Sigmoid colon (tissue), 7 donors: ENCODE data around the gene PRG3. TPM values are rescaled to one million over a fixed set of nuclear protein-coding genes. Genes with fewer than 3 reads are reported as not detected.

ENCODE experiments used
- DNase-seq: peaks from one replicate; pipeline ENCODE4 v3.0.0-alpha.2; 2019
- H3K27ac ChIP-seq, 4 donors: fragments of 200-600 bp; sonication (generic); one replicate each; pipeline ENCODE4 v1.5.1; 2016 to 2019; ENCODE audit warnings: mild to moderate bottlenecking in 1 of 4
- H3K27me3 ChIP-seq, 3 donors: fragments of 200-600 bp; sonication (generic); one replicate each; pipeline ENCODE4 v1.5.1; 2019; ENCODE audit warnings: mild to moderate bottlenecking in 1 of 3
- H3K36me3 ChIP-seq, 4 donors: fragments of 200-600 bp; sonication (generic); one replicate each; pipeline ENCODE4 v1.5.1; 2016 to 2019
- H3K4me1 ChIP-seq, 4 donors: fragments of 200-600 bp; sonication (generic); one replicate each; pipeline ENCODE4 v1.5.1; 2017 to 2019
- H3K4me3 ChIP-seq, 4 donors: fragments of 200-600 bp; sonication (generic); one replicate each; pipeline ENCODE4 v1.5.1; 2017 to 2019; ENCODE audit warnings: mild to moderate bottlenecking in 2 of 4, moderate library complexity in 1 of 4
- H3K9me3 ChIP-seq, 4 donors: fragments of 200-600 bp in 3 of 4; sonication (generic) in 3 of 4; one replicate each; pipeline versions ENCODE4 v1.5.1 to v1.6.1; 2013 to 2019
- EP300 ChIP-seq, 4 donors: sonication (generic); formaldehyde crosslinking; IDR thresholded peaks; one replicate each; pipeline ENCODE4 v1.6.1; 2017; ENCODE audit warnings: antibody characterized with exemption in 4 of 4
- POLR2A ChIP-seq, 2 donors: fragments of 450-650 bp; IDR thresholded peaks; one replicate each; pipeline ENCODE4 v1.6.1; 2016; ENCODE audit warnings: antibody characterized with exemption in 2 of 2, mild to moderate bottlenecking in 2 of 2, moderate library complexity in 2 of 2
- POLR2AphosphoS5 ChIP-seq, 4 donors: sonication (generic); formaldehyde crosslinking; IDR thresholded peaks; one replicate each; pipeline ENCODE4 v1.6.1; 2017; ENCODE audit warnings: antibody characterized with exemption in 4 of 4
- WGBS, 2 donors: extraction: QIAGEN DNeasy Blood & Tissue Kit; methylation state at CpG; one replicate each; pipeline ENCODE4 v1.1.7; 2013; 5-methylcytosine and 5-hydroxymethylcytosine counted together
- intact Hi-C: fragments of 100-400 bp; cut with DNase I; formaldehyde crosslinking; loops from one replicate; pipeline ENCODE4 v1.15.1; 2023
- polyA plus RNA-seq, 3 donors: library from polyadenylated mRNA; stranded (reverse); fragments of 200-250 nt; gene quantifications; one replicate each; pipeline ENCODE4 v1.2.3, GENCODE V29; 2013
- total RNA-seq, 4 donors: library from RNA; depleted of rRNA; stranded (reverse); fragments of >200 nt; gene quantifications; one replicate each; pipeline ENCODE4 v1.1.0, GENCODE V29; 2016
- TF ChIP-seq, protein P1 (sequence below), 4 experiments: fragments of 450-650 bp in 3 of 4; fragments of 200-600 bp in 1 of 4; IDR thresholded peaks; one replicate each; pipeline ENCODE4 v1.5.1; 2016 to 2019; ENCODE audit warnings: antibody characterized with exemption in 4 of 4, mild to moderate bottlenecking in 3 of 4, moderate library complexity in 2 of 4
- donor health status: healthy with polysubstance abuse.
- donor health status: Bipolar disorder and iron deficiency.
- donor health status: healthy.

Gene PRG3
- total and polyA plus RNA-seq, 7 donors = not detected

DNA sequence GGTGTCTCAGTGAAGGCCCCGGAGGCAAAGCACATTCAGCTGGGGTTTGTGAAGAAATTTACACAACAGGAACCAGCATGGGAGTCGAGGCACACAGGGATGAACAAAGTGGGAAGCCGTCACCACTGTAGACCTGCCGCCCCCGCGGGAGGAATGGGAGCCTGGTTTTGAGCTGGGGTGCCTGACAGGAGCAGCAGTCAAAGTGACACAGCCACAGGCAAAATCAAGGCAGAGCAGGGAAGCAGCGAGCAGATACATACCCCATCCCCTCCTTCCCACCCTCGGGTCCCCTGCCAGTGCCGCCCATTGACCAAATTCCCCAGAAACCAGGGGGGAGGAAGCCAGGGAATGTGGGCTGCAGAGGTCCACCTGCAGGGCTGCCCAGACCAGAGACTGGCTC lies 22.0 kb downstream of the PRG3 start:
- H3K9me3 ChIP-seq = no peaks in the 10 kb centered on the region
- peaks cover 0 to 4% (median 0%) of the 10 kb centered on the region in 4 donors for H3K4me1 ChIP-seq
- 78 to 86% methylated on average over 9 of the region's 9 CpGs for WGBS, 2 donors
- H3K4me3 ChIP-seq = no peak overlapping the region
- no peak overlapping the region for H3K27ac ChIP-seq
- intact Hi-C loops = loop anchor here (10.0 kb wide), 1 partner anchor 514 kb away; no protein-coding TSS in a partner anchor
- H3K27me3 ChIP-seq = no peaks in the 10 kb centered on the region
- H3K36me3 ChIP-seq = no peaks in the 10 kb centered on the region
- DNase-seq = no peak
- TF ChIP-seq, protein P1, sequence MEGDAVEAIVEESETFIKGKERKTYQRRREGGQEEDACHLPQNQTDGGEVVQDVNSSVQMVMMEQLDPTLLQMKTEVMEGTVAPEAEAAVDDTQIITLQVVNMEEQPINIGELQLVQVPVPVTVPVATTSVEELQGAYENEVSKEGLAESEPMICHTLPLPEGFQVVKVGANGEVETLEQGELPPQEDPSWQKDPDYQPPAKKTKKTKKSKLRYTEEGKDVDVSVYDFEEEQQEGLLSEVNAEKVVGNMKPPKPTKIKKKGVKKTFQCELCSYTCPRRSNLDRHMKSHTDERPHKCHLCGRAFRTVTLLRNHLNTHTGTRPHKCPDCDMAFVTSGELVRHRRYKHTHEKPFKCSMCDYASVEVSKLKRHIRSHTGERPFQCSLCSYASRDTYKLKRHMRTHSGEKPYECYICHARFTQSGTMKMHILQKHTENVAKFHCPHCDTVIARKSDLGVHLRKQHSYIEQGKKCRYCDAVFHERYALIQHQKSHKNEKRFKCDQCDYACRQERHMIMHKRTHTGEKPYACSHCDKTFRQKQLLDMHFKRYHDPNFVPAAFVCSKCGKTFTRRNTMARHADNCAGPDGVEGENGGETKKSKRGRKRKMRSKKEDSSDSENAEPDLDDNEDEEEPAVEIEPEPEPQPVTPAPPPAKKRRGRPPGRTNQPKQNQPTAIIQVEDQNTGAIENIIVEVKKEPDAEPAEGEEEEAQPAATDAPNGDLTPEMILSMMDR (IDR thresholded peaks at IDR 0.05) = no peak
- TF ChIP-seq POLR2A (IDR thresholded peaks at IDR 0.05) (no peak), EP300 (IDR thresholded peaks at IDR 0.05) (no peak), POLR2AphosphoS5 (IDR thresholded peaks at IDR 0.05) (no peak)

DNA sequence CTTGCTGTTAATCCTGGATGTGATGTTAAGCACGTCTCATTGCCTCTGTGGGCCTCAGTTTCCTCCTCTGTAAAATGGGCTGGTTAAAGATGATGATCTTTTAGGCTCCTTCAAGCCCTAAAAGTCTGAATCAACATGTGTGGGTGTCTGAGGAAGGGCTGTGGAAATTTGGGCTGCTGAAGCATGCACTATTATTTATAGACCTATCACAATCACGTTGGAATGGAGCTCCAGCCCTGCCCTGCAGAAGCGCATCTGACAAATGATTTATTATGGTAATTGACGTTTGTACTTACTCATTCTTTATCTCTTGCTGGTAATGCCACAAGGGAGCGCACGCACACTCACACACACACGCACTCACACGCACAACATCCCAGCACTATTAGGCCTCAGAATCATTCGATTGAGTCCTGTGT lies 22.4 kb downstream of the PRG3 start:
- DNase-seq = no peak
- TF ChIP-seq, protein P1 (IDR thresholded peaks at IDR 0.05) = no peak
- TF ChIP-seq POLR2A (IDR thresholded peaks at IDR 0.05) (no peak), EP300 (IDR thresholded peaks at IDR 0.05) (no peak), POLR2AphosphoS5 (IDR thresholded peaks at IDR 0.05) (no peak)
- WGBS, 2 donors = 30 to 63% methylated on average over 9 of the region's 9 CpGs

DNA sequence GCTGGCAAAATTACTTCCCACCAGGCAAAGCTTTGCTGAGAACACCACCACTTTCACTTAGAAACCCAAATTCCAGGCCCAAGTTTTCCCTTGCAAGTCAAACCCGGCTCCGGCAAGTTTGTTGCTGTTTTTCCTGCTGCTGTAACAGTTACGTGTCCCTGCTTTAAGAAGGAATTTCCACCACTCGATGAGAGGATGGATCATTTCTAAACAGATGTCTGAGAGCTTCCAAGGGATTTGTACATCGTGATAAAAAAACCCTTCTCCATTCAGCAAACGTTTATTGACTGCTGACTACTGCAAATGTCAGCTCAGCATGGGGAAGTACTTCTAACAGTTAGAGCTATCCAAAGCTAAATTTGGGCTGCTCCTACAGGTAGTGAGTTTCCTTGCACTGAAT lies 23.1 kb downstream of the PRG3 start:
- TF ChIP-seq, protein P1 (IDR thresholded peaks at IDR 0.05) = no peak
- no peak for TF ChIP-seq EP300 (IDR thresholded peaks at IDR 0.05)
- TF ChIP-seq POLR2AphosphoS5 (IDR thresholded peaks at IDR 0.05) = no peak
- no peak for TF ChIP-seq POLR2A (IDR thresholded peaks at IDR 0.05)
- Histone ChIP-seq H3K36me3 (no peaks in the 10 kb centered on the region), H3K27me3 (no peaks in the 10 kb centered on the region), H3K4me3 (no peak overlapping the region), H3K27ac (peak overlapping the region in 1 of 4 donors; percentile 8), H3K9me3 (no peaks in the 10 kb centered on the region), H3K4me1 (peaks cover 0 to 4% (median 0%) of the 10 kb centered on the region in 4 donors)
- WGBS, 2 donors = 52 to 60% methylated on average over 6 of the region's 6 CpGs
- intact Hi-C loops = loop anchor here (10.0 kb wide), 1 partner anchor 513 kb away; no protein-coding TSS in a partner anchor
- no peak for DNase-seq

More for the DNA sequence above, 22.4 kb downstream of the PRG3 start:
- Histone ChIP-seq H3K27me3 (no peaks in the 10 kb centered on the region), H3K36me3 (no peaks in the 10 kb centered on the region), H3K4me3 (no peak overlapping the region), H3K9me3 (no peaks in the 10 kb centered on the region), H3K27ac (no peak overlapping the region), H3K4me1 (peaks cover 0 to 4% (median 0%) of the 10 kb centered on the region in 4 donors)
- intact Hi-C loops = loop anchor here (10.0 kb wide), 1 partner anchor 514 kb away; no protein-coding TSS in a partner anchor

DNA sequence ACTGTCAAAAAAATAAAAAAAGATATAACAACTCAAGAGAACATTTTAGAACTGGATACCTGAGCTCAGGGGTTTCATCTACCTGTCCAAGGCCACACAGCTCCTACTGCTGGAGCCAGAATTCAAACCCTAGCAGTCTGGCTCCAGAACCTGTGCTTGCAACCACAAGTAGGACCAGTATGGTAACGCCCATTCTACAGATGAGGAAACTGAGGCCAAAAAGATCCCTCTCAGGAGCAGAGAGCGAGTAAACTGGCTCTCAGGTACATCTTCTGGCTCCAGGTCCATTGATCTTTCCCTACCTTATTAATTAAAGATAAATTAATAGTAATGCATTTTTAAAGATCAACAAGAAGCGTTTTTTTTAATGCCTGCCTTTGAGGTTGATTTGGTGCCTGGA lies 23.6 kb downstream of the PRG3 start:
- Histone ChIP-seq H3K4me3 (no peak overlapping the region), H3K4me1 (peaks cover 0 to 4% (median 0%) of the 10 kb centered on the region in 4 donors), H3K9me3 (no peaks in the 10 kb centered on the region), H3K27me3 (no peaks in the 10 kb centered on the region), H3K36me3 (no peaks in the 10 kb centered on the region), H3K27ac (peak overlapping the region in 1 of 4 donors; percentile 8)
- intact Hi-C loops = loop anchor here (10.0 kb wide), 1 partner anchor 513 kb away; no protein-coding TSS in a partner anchor
- WGBS, 2 donors = 86 to 88% methylated on average over 3 of the region's 3 CpGs
- TF ChIP-seq EP300 (IDR thresholded peaks at IDR 0.05) (no peak), POLR2A (IDR thresholded peaks at IDR 0.05) (no peak), POLR2AphosphoS5 (IDR thresholded peaks at IDR 0.05) (no peak)
- TF ChIP-seq, protein P1 (IDR thresholded peaks at IDR 0.05) = no peak
- DNase-seq = no peak

DNA sequence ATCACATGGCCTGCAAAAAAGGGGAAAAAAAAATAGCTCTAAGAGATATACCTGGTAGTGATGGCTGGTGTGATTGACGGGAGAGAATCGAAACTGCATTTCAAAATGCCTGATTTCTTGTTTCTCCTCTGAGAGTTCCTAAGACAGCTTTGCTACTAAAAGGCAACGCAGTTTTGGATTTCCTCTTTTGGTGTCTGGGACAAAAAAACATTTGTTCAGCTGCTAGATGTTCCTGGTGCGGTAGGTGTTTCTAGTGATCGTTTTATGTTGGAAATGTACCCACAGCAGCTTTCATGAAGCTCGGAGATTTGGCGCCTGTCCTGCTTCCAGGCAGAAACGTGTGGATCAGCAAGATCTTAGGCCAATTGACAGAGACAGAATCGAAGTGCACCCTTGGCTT lies 24.7 kb downstream of the PRG3 start:
- Histone ChIP-seq H3K9me3 (no peaks in the 10 kb centered on the region), H3K27ac (no peak overlapping the region), H3K4me3 (no peak overlapping the region), H3K27me3 (no peaks in the 10 kb centered on the region), H3K36me3 (no peaks in the 10 kb centered on the region), H3K4me1 (peaks cover 0 to 4% (median 0%) of the 10 kb centered on the region in 4 donors)
- TF ChIP-seq POLR2AphosphoS5 (IDR thresholded peaks at IDR 0.05) = no peak
- TF ChIP-seq, protein P1 (IDR thresholded peaks at IDR 0.05) = no peak
- TF ChIP-seq EP300 (IDR thresholded peaks at IDR 0.05) = no peak
- no peak for TF ChIP-seq POLR2A (IDR thresholded peaks at IDR 0.05)
- intact Hi-C loops = loop anchor here (10.0 kb wide), 1 partner anchor 511 kb away; no protein-coding TSS in a partner anchor
- WGBS, 2 donors = 49 to 73% methylated on average over 9 of the region's 9 CpGs
- DNase-seq = no peak
